ENCODE measurements around the gene IGFBP2. TPM values are rescaled to one million over a fixed set of nuclear protein-coding genes. Genes with fewer than 3 reads are reported as not detected.
A peak's percentile ranks its signal among the peaks of the same experiment; 100 is the strongest.

IGFBP2 gene
- total and polyA plus RNA-seq, 9 of the 15 experiments (the other 6 are each of a cell fraction or from before 2014, with no cell fraction given) = 0.93 TPM; not detected in 8

DNA sequence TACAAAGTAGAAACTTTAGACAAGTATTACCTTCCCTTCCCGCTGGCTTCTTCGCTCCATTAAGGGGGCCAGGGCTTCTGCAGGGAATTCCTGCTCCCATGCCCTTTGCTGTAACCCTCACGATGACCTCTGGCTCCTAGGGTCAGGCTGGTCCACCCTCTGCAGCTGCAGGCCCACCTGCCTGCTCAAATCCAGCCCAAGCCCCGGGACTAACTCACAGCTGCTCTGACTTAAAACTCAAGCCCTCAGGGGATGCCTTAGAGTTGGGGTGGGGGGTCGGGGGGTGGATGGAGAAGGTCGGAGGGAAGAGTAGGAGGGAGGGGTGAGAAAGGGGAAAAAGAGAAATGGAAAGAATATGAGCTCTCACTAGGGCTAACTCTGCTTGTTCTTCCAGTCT is 57.2 kb downstream of the IGFBP2 start:
- ChIA-PET CTCF (ENCODE audit: low intra/inter-chr PET ratio) (no interaction called here), POLR2A (no interaction called here)
- no peaks in the 10 kb centered on the region for H3K36me3 ChIP-seq (ENCODE audit: control insufficient read depth, insufficient read depth, low read length)
- H3K79me2 ChIP-seq (ENCODE audit: control insufficient read depth, insufficient read depth, low read length) = no peaks in the 10 kb centered on the region
- no peaks in the 10 kb centered on the region; a peak in 1 of 5 replicates for H3K27me3 ChIP-seq (ENCODE audit: control insufficient read depth in 2 of 2, insufficient read depth in 2 of 2, low read length in 2 of 2)
- no peak overlapping the region for H2AFZ ChIP-seq (ENCODE audit: low read depth, low read length)
- WGBS (ENCODE audit: insufficient coverage, low coverage, missing lambda C conversion rate) = 17% methylated on average over 2 of the region's 6 CpGs
- no peaks in the 10 kb centered on the region for H4K20me1 ChIP-seq (replicated peaks; ENCODE audit: control insufficient read depth, insufficient read depth, low read length)
- FAIRE-seq (no peak), ATAC-seq (no peak), DNase-seq (ENCODE audit: extremely low read depth in 1 of 4, low spot score in 3 of 4) (no peak)
- intact Hi-C loops (cut with micrococcal nuclease) (no loop called here), in situ Hi-C loops (cut with MboI) (loop anchor here (10.0 to 25.0 kb wide), 2 partner anchors 294 to 1022 kb away; no protein-coding TSS in a partner anchor)
- H3K4me2 ChIP-seq (ENCODE audit: insufficient read depth, low read length) = no peak overlapping the region
- peak overlapping the region in 1 of 2 experiments; percentile 35; a peak in 1 of 4 replicates for H3K9ac ChIP-seq (ENCODE audit: insufficient read depth in 1 of 2, low read depth in 2 of 2, low read length in 2 of 2)
- no peak overlapping the region for H3K4me3 ChIP-seq
- no TSS peak for BruUV-seq (replicated peaks)
- TF ChIP-seq SIX5 (IDR thresholded peaks at IDR 0.05; ENCODE audit: borderline replicate concordance in 1 of 2, insufficient read depth in 1 of 2, low read depth in 1 of 2, low read length in 2 of 2) = no peak
- TF ChIP-seq, protein P1, sequence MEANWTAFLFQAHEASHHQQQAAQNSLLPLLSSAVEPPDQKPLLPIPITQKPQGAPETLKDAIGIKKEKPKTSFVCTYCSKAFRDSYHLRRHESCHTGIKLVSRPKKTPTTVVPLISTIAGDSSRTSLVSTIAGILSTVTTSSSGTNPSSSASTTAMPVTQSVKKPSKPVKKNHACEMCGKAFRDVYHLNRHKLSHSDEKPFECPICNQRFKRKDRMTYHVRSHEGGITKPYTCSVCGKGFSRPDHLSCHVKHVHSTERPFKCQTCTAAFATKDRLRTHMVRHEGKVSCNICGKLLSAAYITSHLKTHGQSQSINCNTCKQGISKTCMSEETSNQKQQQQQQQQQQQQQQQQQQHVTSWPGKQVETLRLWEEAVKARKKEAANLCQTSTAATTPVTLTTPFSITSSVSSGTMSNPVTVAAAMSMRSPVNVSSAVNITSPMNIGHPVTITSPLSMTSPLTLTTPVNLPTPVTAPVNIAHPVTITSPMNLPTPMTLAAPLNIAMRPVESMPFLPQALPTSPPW (CRISPR knock-in tag; IDR thresholded peaks at IDR 0.05) = 0 out of 2 replicates have a peak, but pooled peaks have one; percentile 28
- H3K9me3 ChIP-seq (replicated peaks; ENCODE audit: control insufficient read depth, insufficient read depth, low read depth, low read length) = no peaks in the 10 kb centered on the region
- H3K4me1 ChIP-seq (replicated peaks in 1 of 2; ENCODE audit: control insufficient read depth in 2 of 2, insufficient read depth in 2 of 2, low read length in 2 of 2) = peaks cover 8 to 19% of the 10 kb centered on the region in 2 experiments; a peak in 4 of 5 replicates
- no peaks in the 10 kb centered on the region for H3K9me1 ChIP-seq (ENCODE audit: control insufficient read depth, insufficient read depth, low read length)
- no peak overlapping the region for H3K27ac ChIP-seq (ENCODE audit: extremely low read depth, low read depth, low read length)
